B cell (primary cell): ENCODE results near the gene PGPEP1.
"Not testable (repeated sequence)": the region's sequence is repeated elsewhere in the genome, so short reads cannot be mapped to it uniquely, and the experiment has no call there.

Experiments used
- CTCF ChIP-seq: fragments of 200-600 bp; IDR thresholded peaks from one replicate; pipeline ENCODE4 v1.8.0; 2022; ENCODE audit warnings: antibody characterized with exemption, mild to moderate bottlenecking
- EZH2 ChIP-seq: IDR thresholded peaks from 2 replicates; pipeline ENCODE4 v1.6.1; 2012; ENCODE audit warnings: borderline replicate concordance, low read depth, mild to moderate bottlenecking, moderate library complexity, low read length; ENCODE audit not compliant: insufficient read depth, poor library complexity, severe bottlenecking

GRCh38 chr19:18348818-18349339 lies 8.5 kb downstream of the PGPEP1 start:
- TF ChIP-seq CTCF, EZH2: not testable (repeated sequence)
